ENCODE measurements around the gene SMAD3.

DNA sequence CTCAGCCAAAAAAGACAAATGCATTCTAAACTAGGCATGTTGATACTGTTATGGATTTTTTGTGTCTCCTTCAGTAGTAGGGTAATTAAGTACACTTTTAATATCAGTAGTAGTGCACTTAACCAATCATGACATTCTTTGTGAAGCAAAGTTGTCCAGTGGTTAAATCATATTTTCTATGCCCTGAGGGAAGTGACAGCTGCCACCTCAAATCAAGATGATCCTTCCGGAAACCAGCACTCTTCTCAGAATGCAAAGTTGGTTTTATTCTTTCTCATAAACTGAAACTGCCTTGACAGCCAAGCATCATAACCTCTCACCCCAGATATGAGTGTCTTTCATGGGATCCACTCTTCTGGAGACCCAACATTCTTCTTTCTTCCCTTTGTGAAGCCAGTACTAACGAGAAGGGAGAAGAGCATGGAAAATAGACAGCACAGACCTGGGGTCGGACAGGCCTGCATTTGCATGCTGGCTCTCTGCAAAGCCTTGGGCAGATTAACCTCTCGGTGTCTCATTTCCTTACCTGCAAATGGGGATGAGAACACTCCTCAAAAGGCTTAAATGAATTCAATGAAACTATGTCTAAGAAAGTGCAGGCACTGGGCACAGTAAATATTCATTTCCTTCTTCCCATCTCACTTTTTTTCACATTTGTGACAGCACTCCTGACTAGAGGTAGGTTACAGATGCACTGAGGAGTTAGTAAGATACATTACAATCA, 175.9 kb downstream of the SMAD3 start:
- TF ChIP-seq, protein P1, sequence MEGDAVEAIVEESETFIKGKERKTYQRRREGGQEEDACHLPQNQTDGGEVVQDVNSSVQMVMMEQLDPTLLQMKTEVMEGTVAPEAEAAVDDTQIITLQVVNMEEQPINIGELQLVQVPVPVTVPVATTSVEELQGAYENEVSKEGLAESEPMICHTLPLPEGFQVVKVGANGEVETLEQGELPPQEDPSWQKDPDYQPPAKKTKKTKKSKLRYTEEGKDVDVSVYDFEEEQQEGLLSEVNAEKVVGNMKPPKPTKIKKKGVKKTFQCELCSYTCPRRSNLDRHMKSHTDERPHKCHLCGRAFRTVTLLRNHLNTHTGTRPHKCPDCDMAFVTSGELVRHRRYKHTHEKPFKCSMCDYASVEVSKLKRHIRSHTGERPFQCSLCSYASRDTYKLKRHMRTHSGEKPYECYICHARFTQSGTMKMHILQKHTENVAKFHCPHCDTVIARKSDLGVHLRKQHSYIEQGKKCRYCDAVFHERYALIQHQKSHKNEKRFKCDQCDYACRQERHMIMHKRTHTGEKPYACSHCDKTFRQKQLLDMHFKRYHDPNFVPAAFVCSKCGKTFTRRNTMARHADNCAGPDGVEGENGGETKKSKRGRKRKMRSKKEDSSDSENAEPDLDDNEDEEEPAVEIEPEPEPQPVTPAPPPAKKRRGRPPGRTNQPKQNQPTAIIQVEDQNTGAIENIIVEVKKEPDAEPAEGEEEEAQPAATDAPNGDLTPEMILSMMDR (IDR thresholded peaks at IDR 0.05) = no peak
- TF ChIP-seq EZH2 (IDR thresholded peaks at IDR 0.05; ENCODE audit: borderline replicate concordance, insufficient read depth, low read depth, low read length, poor library complexity, severe bottlenecking) = no peak
